HFF-Myc (cell line): ENCODE measurements around the gene ATG4D.
"Not testable (repeated sequence)": the region's sequence is repeated elsewhere in the genome, so short reads cannot be mapped to it uniquely, and the experiment has no call there.

Experiments
- DNase-seq: peaks from one replicate; pipeline ENCODE4 v3.0.0-alpha.2; 2011; ENCODE audit warnings: low read depth; ENCODE audit errors: extremely low read depth
- H3K4me3 ChIP-seq: replicated peaks from 2 replicates; pipeline ENCODE4 v1.5.1; 2011; ENCODE audit warnings: low read depth, mild to moderate bottlenecking, control low read depth, low read length
- CTCF ChIP-seq: IDR thresholded peaks from 2 replicates; pipeline ENCODE4 v1.5.1; 2012; ENCODE audit warnings: mild to moderate bottlenecking, low read depth, low read length, control low read depth; ENCODE audit errors: missing control alignments

Gene ATG4D

GRCh38 chr19:10518444-10519361 is 25.0 kb upstream of the ATG4D start:
- no peak for DNase-seq
- H3K4me3 ChIP-seq, result no peak overlapping the region
- TF ChIP-seq CTCF, result no peak

- no peak for DNase-seq
- no peak overlapping the region for H3K4me3 ChIP-seq
- TF ChIP-seq CTCF, result no peak
Measured at GRCh38 chr19:10519421-10519820, 24.3 kb upstream of the ATG4D start.

- no peak for TF ChIP-seq CTCF
- no peak overlapping the region for H3K4me3 ChIP-seq
- no peak for DNase-seq
Measured at GRCh38 chr19:10520652-10521318, 22.9 kb upstream of the ATG4D start.

- no peak for TF ChIP-seq CTCF
- DNase-seq, result no peak
- H3K4me3 ChIP-seq, result no peak overlapping the region
Measured at GRCh38 chr19:10521461-10522171, 22.1 kb upstream of the ATG4D start.

GRCh38 chr19:10523135-10523636 is 20.5 kb upstream of the ATG4D start:
- no peak overlapping the region for H3K4me3 ChIP-seq
- TF ChIP-seq CTCF, result no peak
- DNase-seq, result no peak

- TF ChIP-seq CTCF, result no peak
- no peak for DNase-seq
- no peak overlapping the region for H3K4me3 ChIP-seq
Measured at GRCh38 chr19:10525636-10526035, 18.1 kb upstream of the ATG4D start.

GRCh38 chr19:10526887-10527286 is 16.8 kb upstream of the ATG4D start:
- not testable (repeated sequence) for H3K4me3 ChIP-seq, DNase-seq
